ENCODE measurements around the gene RFC3. TPM values are rescaled to one million over a fixed set of nuclear protein-coding genes. Genes with fewer than 3 reads are reported as not detected.
"Not testable (repeated sequence)": the region's sequence is repeated elsewhere in the genome, so short reads cannot be mapped to it uniquely, and the experiment has no call there.

RFC3 gene
- total RNA-seq, 1 experiment from 2014 or later = 17.5 TPM

DNA sequence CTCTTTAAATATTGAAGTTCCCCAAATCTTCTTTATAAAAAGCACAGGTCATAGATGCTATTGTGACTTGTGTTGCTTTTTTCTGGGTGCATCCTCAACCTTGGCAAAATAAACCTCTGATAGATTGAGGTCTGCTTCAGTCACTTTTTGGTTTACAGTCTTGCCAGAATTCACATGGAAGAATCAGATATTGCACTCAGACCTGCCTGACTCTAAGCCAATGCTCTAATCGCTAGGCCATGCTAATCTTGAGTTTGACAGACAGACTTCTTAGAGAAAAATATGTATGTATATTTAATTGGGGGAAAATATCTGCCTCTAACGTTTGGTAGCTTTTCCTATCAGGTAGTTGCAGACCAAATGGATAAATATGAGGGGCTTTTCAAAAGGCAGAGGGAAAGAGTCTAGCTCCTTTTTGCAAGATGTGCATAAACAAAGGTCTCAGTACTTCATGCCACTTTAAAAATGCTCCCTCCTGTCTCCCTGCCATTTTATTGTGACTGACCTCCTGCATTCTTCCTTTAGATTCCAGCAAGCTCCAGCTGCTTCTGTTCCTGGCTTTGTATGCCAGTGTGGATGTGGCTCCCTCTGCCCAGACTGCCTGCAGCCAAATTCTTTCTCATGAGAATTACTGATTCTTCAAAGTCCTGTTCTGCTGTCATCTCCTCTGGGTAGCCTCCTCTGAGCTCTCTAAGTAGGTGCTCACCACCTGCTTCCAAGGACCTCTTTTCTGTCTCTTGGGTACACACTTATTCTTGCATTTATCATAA, 42.4 kb upstream of the RFC3 start:
- intact Hi-C loops (cut with micrococcal nuclease) = no loop called here
- DNase-seq (ENCODE audit: unreplicated experiment) = no peak
- TF ChIP-seq, protein P1, sequence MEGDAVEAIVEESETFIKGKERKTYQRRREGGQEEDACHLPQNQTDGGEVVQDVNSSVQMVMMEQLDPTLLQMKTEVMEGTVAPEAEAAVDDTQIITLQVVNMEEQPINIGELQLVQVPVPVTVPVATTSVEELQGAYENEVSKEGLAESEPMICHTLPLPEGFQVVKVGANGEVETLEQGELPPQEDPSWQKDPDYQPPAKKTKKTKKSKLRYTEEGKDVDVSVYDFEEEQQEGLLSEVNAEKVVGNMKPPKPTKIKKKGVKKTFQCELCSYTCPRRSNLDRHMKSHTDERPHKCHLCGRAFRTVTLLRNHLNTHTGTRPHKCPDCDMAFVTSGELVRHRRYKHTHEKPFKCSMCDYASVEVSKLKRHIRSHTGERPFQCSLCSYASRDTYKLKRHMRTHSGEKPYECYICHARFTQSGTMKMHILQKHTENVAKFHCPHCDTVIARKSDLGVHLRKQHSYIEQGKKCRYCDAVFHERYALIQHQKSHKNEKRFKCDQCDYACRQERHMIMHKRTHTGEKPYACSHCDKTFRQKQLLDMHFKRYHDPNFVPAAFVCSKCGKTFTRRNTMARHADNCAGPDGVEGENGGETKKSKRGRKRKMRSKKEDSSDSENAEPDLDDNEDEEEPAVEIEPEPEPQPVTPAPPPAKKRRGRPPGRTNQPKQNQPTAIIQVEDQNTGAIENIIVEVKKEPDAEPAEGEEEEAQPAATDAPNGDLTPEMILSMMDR (IDR thresholded peaks at IDR 0.05; ENCODE audit: unreplicated experiment) = no peak
- no TSS peak for BruUV-seq (replicated peaks)
- no peaks in the 10 kb centered on the region for H3K27me3 Mint-ChIP-seq (ENCODE audit: insufficient read depth, unreplicated experiment)
- H3K27ac Mint-ChIP-seq (ENCODE audit: low read depth, unreplicated experiment) = no peak overlapping the region
- ChIA-PET POLR2A (no interaction called here), CTCF (interaction anchor here (0.7 kb wide), 1 partner anchor 1563 kb away, joined by 3 read pairs; no protein-coding TSS in a partner anchor)
- H3K4me3 Mint-ChIP-seq (ENCODE audit: unreplicated experiment) = no peak overlapping the region
- H3K36me3 Mint-ChIP-seq (ENCODE audit: insufficient read depth, unreplicated experiment) = no peaks in the 10 kb centered on the region
- H3K4me1 Mint-ChIP-seq (ENCODE audit: insufficient read depth, unreplicated experiment) = no peaks in the 10 kb centered on the region
- H3K9me3 Mint-ChIP-seq (ENCODE audit: unreplicated experiment) = no peaks in the 10 kb centered on the region

DNA sequence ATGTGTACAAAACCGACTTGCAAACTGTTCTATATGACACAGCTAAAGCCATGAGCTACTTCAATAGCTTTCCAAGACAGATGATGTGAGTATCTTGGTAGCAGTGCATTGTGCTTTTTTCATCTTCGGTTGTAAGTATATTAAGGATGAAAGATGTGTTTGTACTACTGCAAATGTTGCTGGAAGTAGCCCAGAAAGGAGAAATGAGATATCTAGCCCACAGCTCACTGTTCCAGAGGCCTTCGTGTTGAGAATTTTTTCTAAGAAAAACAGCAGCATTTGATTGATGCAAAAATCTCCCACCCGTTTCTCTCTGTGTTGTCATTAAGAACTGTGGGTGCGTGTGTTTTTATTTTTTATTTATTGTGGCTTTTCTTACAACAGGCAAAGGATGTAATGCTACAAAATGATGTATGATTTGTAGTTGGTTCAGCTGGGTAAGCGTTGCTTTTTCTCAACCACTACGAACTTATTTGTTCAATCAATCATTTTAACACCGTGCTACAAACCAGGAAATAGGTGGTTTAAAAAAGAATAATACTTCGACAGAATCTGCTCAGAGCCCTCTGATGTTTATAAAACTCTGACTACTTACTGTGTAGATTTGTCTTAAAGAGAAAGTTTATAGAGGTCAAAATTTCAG, 41.6 kb upstream of the RFC3 start:
- intact Hi-C loops (cut with micrococcal nuclease) = no loop called here
- H3K27ac Mint-ChIP-seq (ENCODE audit: low read depth, unreplicated experiment) = no peak overlapping the region
- no peak overlapping the region for H3K4me3 Mint-ChIP-seq (ENCODE audit: unreplicated experiment)
- CTCF ChIA-PET = interaction anchor here (0.7 kb wide), 1 partner anchor 1563 kb away, joined by 3 read pairs; no protein-coding TSS in a partner anchor
- H3K4me1 Mint-ChIP-seq (ENCODE audit: insufficient read depth, unreplicated experiment) = no peaks in the 10 kb centered on the region
- H3K9me3 Mint-ChIP-seq (ENCODE audit: unreplicated experiment) = no peaks in the 10 kb centered on the region
- POLR2A ChIA-PET = no interaction called here
- TF ChIP-seq, protein P1 (IDR thresholded peaks at IDR 0.05; ENCODE audit: unreplicated experiment) = no peak
- H3K27me3 Mint-ChIP-seq (ENCODE audit: insufficient read depth, unreplicated experiment) = no peaks in the 10 kb centered on the region
- no peak for DNase-seq (ENCODE audit: unreplicated experiment)
- no peaks in the 10 kb centered on the region for H3K36me3 Mint-ChIP-seq (ENCODE audit: insufficient read depth, unreplicated experiment)
- BruUV-seq (replicated peaks) = no TSS peak

DNA sequence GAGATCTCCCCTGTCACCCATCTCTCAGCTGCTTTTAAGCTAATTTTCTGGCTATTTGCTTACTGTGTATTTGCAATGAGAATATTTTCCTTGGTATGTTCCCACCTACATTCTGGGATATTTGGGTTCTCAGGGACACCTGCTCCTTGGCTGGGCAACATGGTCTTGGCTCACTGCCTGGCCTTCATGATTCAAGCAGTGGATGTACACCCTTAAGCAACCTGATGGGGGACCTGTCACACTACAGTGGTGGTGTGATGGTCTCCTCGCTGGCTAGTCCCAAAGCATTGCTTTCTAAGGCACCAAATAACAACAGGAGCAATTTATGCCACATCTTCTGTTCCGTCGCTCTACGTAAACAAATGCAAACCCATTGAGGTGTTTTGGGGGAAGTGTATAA, 35.3 kb upstream of the RFC3 start:
- Mint-ChIP-seq H3K4me1 (ENCODE audit: insufficient read depth, unreplicated experiment) (no peaks in the 10 kb centered on the region), H3K9me3 (ENCODE audit: unreplicated experiment) (peaks cover 7% of the 10 kb centered on the region), H3K4me3 (ENCODE audit: unreplicated experiment) (no peak overlapping the region), H3K36me3 (ENCODE audit: insufficient read depth, unreplicated experiment) (no peaks in the 10 kb centered on the region), H3K27me3 (ENCODE audit: insufficient read depth, unreplicated experiment) (no peaks in the 10 kb centered on the region), H3K27ac (ENCODE audit: low read depth, unreplicated experiment) (no peak overlapping the region)
- intact Hi-C loops (cut with micrococcal nuclease) = no loop called here
- no TSS peak for BruUV-seq (replicated peaks)
- ChIA-PET CTCF (interaction anchor here (0.6 kb wide), 1 partner anchor 394 kb away, joined by 3 read pairs; no protein-coding TSS in a partner anchor), POLR2A (no interaction called here)
- TF ChIP-seq, protein P1 (IDR thresholded peaks at IDR 0.05; ENCODE audit: unreplicated experiment) = no peak
- no peak for DNase-seq (ENCODE audit: unreplicated experiment)

DNA sequence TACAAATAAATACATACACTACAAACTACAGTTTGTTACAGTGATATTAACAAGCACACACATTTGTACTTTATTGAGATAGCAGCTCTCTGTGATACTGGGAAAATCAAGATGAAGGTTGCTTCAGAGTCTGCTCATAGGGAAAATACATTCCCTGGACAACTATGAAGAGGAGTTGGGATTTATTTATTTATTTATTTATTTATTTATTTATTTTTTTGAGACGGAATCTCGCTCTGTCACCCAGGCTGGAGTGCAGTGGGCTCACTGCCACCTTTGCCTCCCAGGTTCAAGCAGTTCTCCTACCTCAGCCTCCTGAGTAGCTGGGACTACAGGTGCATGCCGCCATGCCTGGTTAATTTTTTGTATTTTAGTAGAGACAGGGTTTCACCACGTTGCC, 34.7 kb upstream of the RFC3 start:
- H3K27me3 Mint-ChIP-seq (ENCODE audit: insufficient read depth, unreplicated experiment); H3K4me3 Mint-ChIP-seq (ENCODE audit: unreplicated experiment); H3K36me3 Mint-ChIP-seq (ENCODE audit: insufficient read depth, unreplicated experiment); intact Hi-C loops (cut with micrococcal nuclease); H3K9me3 Mint-ChIP-seq (ENCODE audit: unreplicated experiment); H3K4me1 Mint-ChIP-seq (ENCODE audit: insufficient read depth, unreplicated experiment); DNase-seq (ENCODE audit: unreplicated experiment); BruUV-seq (replicated peaks); POLR2A ChIA-PET; H3K27ac Mint-ChIP-seq (ENCODE audit: low read depth, unreplicated experiment): not testable (repeated sequence)
- CTCF ChIA-PET = interaction anchor here (0.7 kb wide), 1 partner anchor 21 kb away, joined by 3 read pairs; no protein-coding TSS in a partner anchor

All from MCF 10A (cell line).